ENCODE results near the gene SLC13A4. TPM values are rescaled to one million over a fixed set of nuclear protein-coding genes. Genes with fewer than 3 reads are reported as not detected.
A peak's percentile ranks its signal among the peaks of the same experiment; 100 is the strongest.
"Not testable (repeated sequence)": the region's sequence is repeated elsewhere in the genome, so short reads cannot be mapped to it uniquely, and the experiment has no call there.

The SLC13A4 gene, protein sequence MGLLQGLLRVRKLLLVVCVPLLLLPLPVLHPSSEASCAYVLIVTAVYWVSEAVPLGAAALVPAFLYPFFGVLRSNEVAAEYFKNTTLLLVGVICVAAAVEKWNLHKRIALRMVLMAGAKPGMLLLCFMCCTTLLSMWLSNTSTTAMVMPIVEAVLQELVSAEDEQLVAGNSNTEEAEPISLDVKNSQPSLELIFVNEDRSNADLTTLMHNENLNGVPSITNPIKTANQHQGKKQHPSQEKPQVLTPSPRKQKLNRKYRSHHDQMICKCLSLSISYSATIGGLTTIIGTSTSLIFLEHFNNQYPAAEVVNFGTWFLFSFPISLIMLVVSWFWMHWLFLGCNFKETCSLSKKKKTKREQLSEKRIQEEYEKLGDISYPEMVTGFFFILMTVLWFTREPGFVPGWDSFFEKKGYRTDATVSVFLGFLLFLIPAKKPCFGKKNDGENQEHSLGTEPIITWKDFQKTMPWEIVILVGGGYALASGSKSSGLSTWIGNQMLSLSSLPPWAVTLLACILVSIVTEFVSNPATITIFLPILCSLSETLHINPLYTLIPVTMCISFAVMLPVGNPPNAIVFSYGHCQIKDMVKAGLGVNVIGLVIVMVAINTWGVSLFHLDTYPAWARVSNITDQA
- total RNA-seq, result not detected

DNA sequence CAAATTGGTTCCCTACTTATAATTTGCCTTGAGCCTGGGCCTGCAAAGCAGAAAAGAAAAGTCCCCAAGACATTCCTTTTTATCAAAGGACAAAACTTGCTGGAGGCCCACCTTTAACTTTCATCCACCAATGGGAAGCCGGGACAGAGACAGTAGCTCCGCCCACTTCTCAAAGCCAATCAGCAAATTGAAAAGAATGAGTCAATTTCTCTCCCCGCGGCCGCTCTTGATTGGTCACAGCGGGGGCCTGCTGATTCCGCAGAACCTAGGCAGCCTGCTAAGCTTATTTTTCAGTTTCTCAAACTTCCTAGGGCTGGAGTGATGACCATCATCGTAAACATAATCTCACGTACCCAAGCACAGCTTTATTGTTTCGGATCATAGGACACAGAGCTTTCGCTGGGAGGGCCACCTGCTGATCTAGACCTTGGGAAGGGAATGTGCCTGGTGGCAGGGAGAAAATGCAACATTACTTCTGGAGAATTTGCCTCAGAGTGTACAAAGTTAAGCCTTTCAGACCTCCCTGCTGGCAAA, at the start of gene SLC13A4:
Gene SLC13A4, minus strand, starts transcription at position 51 of the 534 bp plus-strand sequence. CDS start 690 bp downstream, outside the sequence.
- Mint-ChIP-seq H3K9me3 (no peaks in the 10 kb centered on the region), H3K27me3 (peaks cover 6% of the 10 kb centered on the region), H3K27ac (no peak within 1 kb of the TSS), H3K36me3 (no peaks in the 10 kb centered on the region), H3K4me1 (no peaks in the 10 kb centered on the region), H3K4me3 (no peak within 1 kb of the TSS)
- DNase-seq, result no peak

DNA sequence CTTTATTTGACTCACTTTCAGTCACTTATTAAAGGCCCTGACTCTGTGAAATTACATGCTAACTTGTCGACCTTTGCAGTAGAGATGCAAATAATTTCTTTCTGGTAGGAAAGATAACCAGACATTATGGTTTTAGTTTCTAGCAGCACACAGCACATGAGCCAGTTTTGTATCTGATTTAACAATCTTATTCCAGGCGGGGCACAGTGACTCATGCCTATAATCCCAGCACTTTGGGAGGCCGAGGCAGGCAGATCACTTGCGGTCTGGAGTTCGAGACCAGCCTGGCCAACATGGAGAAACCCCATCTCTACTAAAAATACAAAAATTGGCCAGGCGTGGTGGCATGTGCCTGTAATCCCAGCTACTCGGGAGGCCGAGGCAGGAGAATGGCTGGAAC, 47.9 kb upstream of the SLC13A4 start:
- H3K27ac Mint-ChIP-seq, H3K36me3 Mint-ChIP-seq, H3K9me3 Mint-ChIP-seq, H3K4me1 Mint-ChIP-seq, DNase-seq, H3K4me3 Mint-ChIP-seq: not testable (repeated sequence)
- peaks cover 23% of the 10 kb centered on the region for H3K27me3 Mint-ChIP-seq

DNA sequence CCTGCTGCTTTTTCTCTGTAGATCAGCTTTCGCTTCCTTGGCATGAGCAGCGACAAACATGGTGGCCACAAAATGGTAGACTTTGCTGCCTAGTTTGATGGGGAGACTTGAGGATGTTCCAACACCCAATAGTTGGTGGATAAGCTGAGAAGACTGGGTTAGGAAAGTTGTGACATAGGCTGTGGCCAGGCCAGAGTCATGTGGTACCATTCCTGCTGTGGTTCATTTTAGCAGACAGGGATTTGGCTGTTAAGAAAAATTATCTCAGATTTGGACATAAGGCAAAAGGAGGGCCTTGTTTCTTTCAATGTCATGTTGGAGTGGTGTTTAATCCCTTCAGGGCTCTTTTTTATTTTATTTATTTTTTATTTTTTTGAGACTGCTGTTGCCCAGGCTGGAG, 47.2 kb upstream of the SLC13A4 start:
- Mint-ChIP-seq H3K9me3 (peaks cover 2% of the 10 kb centered on the region), H3K27ac (no peak overlapping the region), H3K27me3 (peaks cover 23% of the 10 kb centered on the region), H3K36me3 (no peaks in the 10 kb centered on the region), H3K4me3 (no peak overlapping the region), H3K4me1 (no peaks in the 10 kb centered on the region)
- DNase-seq, result no peak

DNA sequence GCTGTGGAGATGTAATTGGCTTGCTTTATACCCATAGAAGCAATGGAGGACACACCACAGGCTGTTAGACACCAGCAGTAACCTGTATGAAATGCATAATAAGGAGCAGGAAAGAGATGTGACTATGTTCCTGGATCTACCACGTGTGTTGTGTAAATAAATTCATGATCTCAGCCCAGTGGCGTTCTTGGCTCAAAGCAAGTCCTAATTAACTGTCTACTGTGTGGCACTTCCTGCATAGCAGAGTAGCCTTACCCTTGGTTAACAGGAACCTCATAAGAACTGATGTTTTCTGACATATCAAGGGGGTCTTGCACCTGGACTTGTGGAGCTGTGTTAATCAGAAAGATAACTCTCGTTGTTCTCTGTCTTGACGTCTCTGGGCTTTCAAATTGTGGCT, 46.3 kb upstream of the SLC13A4 start:
- H3K27me3 Mint-ChIP-seq, result peaks cover 23% of the 10 kb centered on the region
- no peaks in the 10 kb centered on the region for H3K4me1 Mint-ChIP-seq
- H3K4me3 Mint-ChIP-seq, result no peak overlapping the region
- H3K27ac Mint-ChIP-seq, result no peak overlapping the region
- H3K36me3 Mint-ChIP-seq, result no peaks in the 10 kb centered on the region
- DNase-seq, result no peak
- peaks cover 2% of the 10 kb centered on the region for H3K9me3 Mint-ChIP-seq

DNA sequence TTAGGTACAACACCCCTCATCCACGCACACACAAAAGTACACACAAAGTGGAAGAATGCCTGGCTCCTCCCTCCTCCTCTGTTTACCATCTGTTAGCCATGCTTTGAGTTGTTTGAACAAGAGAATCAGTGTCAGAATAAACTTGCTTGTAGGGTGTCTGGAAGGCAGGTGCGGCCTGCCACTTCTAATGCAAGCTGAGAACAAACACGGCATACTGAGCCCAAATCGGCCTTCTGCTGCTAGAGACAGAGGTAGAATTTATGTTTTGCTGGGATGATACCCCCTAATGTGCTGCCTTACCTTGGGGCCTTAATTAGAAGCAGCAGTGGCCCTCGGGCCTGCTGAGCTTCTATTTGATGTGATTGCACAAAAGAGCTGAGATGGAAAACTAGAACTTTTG, 45.5 kb upstream of the SLC13A4 start:
- no peaks in the 10 kb centered on the region for H3K4me1 Mint-ChIP-seq
- H3K27me3 Mint-ChIP-seq, result peaks cover 16% of the 10 kb centered on the region
- DNase-seq, result no peak
- no peaks in the 10 kb centered on the region for H3K36me3 Mint-ChIP-seq
- H3K9me3 Mint-ChIP-seq, result no peaks in the 10 kb centered on the region
- H3K4me3 Mint-ChIP-seq, result no peak overlapping the region
- H3K27ac Mint-ChIP-seq, result no peak overlapping the region

DNA sequence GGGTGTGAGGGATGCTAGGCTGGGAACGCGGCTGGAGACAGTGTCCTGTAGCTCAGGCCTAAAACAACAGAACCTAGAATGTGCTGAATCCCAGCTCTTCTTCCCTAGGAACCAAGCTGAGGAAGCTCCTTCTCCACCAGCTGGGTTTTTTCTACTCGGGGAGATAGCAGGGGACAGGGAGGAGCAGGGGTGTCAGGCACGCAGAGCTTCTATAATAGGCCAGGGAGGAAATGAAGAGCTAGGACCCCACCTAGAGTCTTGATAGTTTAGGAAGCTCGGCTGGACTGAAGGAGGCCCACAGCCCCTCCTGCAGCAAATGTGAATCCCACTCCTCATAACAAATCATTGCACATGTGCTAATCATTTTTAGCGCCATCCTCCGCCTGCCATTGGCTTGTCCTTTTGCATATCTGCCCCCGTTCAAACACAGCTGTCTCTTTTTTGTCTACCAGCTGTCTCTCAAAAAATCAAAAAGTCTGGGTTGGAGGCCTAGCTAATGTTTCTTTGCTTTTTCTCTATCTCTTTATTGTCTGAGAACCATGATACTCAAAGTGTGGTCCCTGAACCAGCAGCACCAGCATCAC, 44.7 kb upstream of the SLC13A4 start:
- Mint-ChIP-seq H3K36me3 (no peaks in the 10 kb centered on the region), H3K9me3 (no peaks in the 10 kb centered on the region), H3K27ac (peak overlapping the region; percentile 27), H3K4me3 (no peak overlapping the region), H3K27me3 (peaks cover 10% of the 10 kb centered on the region), H3K4me1 (no peaks in the 10 kb centered on the region)
- DNase-seq, result no peak

DNA sequence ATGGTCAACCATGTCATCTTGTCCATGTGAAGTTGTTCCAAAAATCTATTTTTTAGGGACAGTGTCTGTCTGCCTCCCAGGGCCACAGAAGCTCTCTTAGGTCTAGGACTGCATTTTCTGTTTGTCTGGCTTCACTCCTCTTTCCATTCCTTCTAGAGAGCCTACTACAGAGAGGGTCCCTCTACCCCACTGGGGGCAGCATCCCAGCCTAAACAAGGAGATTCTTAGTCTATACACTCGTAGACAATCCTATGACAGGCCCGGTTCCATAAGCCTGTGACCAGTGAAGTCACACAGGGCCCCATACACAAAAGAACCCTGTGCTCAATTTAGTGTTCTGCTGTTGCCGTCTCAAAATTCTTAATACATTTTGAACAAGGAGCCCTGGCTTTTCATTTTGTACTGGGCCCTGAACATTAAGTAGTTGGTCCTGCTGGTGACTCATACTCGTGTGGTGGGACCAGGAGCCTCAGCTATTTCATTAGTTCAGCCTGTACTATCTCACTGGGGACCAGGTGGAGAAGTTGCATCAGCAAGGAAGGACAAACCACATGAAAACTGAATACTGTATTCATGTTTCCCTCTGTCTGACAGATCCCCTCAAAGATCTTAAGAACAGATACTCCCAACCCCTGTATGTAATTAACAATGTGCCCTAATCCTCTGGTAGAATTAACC, 44.1 kb upstream of the SLC13A4 start:
- Mint-ChIP-seq H3K27me3 (peaks cover 8% of the 10 kb centered on the region), H3K27ac (peak overlapping the region; percentile 27), H3K4me3 (no peak overlapping the region), H3K36me3 (no peaks in the 10 kb centered on the region), H3K9me3 (no peaks in the 10 kb centered on the region), H3K4me1 (no peaks in the 10 kb centered on the region)
- DNase-seq, result no peak

DNA sequence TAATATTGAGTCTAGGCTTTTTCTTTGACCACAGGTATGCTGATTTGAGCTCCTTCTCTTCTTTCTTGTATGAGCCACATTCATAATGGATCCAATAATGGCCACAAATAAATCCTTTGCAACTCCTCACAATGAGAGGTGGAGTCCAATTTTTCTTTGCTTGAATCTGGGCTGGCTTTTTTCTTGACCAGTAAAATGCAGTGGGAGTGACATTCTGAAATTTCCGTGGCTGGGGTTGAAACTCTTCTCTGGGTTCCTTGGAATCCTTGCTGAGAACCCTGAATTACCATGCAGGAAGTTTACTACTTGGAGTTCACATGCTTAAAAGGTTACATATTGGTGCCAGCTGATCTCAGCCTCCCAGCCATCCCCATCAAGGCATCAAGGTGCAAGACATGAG, 43.1 kb upstream of the SLC13A4 start:
- Mint-ChIP-seq H3K27ac (no peak overlapping the region), H3K36me3 (no peaks in the 10 kb centered on the region), H3K9me3 (no peaks in the 10 kb centered on the region), H3K27me3 (peaks cover 11% of the 10 kb centered on the region), H3K4me3 (no peak overlapping the region), H3K4me1 (no peaks in the 10 kb centered on the region)
- no peak for DNase-seq

DNA sequence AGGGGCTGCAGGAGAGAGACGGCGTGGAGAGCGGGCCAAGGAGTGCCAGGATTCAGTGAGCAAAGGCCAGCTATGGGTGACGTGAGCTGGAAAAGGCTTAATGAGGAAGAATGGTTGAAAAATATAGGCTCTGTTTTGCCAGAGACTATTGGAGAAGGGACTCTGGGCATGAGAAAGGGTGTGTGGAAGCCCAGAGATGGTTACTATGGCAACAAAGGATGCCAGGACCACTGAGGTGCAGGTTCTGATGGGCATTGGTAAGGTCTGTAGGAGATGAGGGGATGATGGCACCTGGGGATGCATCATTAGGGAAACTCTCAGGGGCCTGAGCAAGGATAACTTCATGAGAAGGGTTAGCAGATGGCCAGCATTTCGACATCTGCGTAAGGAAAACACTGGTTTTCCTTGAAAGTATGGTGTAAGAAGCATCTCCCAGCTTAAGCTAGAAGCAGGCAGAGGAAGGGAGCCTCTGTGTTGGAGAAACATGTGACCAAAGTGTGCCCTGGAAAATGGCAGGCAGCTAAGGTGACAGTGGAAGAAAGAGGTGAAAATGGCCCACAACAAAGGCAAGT, 42.2 kb upstream of the SLC13A4 start:
- H3K27me3 Mint-ChIP-seq, result peaks cover 18% of the 10 kb centered on the region
- no peak for DNase-seq
- H3K4me1 Mint-ChIP-seq, result no peaks in the 10 kb centered on the region
- no peaks in the 10 kb centered on the region for H3K9me3 Mint-ChIP-seq
- no peaks in the 10 kb centered on the region for H3K36me3 Mint-ChIP-seq
- no peak overlapping the region for H3K27ac Mint-ChIP-seq
- no peak overlapping the region for H3K4me3 Mint-ChIP-seq

DNA sequence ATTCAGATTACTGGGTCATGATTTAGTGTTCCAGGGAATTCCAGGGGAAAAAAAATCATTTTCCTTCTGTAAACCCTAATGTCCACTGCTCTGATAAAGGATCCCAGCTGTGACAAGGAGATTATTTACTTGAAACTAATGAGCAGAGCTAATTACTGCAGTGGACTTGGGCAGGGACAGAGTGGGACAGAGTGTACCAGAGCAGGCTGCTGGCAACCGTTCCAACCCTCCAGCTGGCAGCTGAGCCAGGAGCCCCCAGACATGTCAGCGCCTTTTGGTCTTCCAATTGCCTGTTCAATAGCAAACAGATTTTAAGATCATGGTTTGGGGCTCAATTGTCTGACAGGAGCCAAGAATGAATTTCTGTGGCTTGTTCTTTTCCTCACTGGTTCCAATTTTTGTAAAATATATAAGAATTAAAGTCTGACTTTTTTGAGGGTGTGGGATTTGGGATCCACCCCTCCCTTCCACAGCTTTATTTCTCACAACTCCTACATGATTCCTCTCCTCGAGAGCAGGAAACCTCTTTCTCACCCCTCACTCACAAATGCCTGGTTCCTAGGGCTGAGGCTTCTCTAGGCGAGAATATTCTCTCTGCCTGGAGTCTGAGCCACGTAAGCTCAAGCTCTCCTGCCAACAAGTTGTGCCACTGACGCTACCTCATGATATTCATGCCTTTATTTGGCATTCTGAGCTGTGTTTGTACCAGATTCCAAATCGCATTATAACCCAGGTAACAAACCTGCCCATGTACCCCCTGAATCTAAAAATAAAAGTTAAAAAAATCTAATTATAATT, 41.2 kb upstream of the SLC13A4 start:
- Mint-ChIP-seq H3K4me1 (no peaks in the 10 kb centered on the region), H3K36me3 (no peaks in the 10 kb centered on the region), H3K27me3 (peaks cover 20% of the 10 kb centered on the region), H3K4me3 (no peak overlapping the region), H3K27ac (no peak overlapping the region), H3K9me3 (no peaks in the 10 kb centered on the region)
- DNase-seq, result no peak

DNA sequence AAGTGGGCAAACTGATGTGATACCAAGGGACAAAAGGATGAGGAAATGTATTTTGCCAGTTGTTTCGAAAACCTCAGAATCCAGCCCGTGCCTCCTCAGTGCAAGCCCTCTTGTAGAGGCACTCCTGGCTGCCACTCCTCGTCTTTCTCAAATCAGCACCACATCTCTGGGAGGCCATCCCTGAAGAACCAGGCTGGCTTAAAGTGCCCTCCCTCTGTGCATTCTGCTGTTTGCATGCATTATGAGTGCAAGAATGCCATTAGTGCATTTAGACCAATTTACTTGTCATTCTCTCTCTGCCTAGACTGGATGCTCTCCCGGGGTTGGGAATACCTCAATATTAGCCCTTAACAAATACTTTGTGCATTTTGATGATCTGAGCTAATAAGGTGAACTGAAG, 40.5 kb upstream of the SLC13A4 start:
- Mint-ChIP-seq H3K4me3 (no peak overlapping the region), H3K27me3 (peaks cover 25% of the 10 kb centered on the region), H3K36me3 (no peaks in the 10 kb centered on the region), H3K4me1 (no peaks in the 10 kb centered on the region), H3K9me3 (no peaks in the 10 kb centered on the region), H3K27ac (no peak overlapping the region)
- DNase-seq, result no peak

DNA sequence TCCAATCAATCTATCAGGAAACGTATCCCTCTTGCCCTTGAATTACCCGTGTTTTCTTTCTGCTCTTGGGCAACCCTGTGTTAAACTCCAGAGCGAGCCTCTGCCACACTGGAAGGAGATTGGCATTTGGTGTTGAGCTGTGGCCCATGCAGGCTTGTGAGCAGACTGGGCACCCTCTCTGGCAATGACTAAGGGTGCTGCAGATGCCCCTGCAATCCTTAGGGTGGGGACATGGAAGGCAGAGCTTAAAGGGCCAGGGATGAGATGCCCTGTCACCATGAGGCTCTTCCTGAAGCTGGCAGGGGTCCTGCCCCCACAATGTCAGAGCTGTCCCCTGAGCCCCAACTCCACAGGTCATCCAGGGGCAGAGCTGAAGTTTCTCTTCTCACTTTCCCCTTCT, 40.1 kb upstream of the SLC13A4 start:
- Mint-ChIP-seq H3K27me3 (peaks cover 25% of the 10 kb centered on the region), H3K27ac (no peak overlapping the region), H3K9me3 (no peaks in the 10 kb centered on the region), H3K36me3 (no peaks in the 10 kb centered on the region), H3K4me1 (no peaks in the 10 kb centered on the region), H3K4me3 (no peak overlapping the region)
- no peak for DNase-seq

DNA sequence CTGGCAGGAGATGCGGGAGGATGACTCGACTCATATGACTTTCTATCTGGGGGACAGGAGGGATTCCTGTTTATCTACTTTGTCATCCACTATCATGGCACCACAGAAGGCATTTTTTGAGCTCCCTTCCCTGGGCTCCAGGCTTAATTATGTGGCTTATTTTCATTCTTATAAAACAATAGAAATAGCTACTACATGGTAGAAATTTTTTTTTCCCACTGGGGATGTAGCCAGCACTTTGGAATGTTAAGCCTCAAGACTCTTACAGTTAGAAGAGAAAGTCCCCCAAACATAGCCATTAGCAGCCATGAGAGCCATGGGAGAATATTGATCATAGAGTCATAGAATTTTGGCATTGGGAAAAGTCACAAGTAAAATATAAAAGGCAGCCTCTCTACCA, 35.3 kb upstream of the SLC13A4 start:
- no peak overlapping the region for H3K4me3 Mint-ChIP-seq

DNA sequence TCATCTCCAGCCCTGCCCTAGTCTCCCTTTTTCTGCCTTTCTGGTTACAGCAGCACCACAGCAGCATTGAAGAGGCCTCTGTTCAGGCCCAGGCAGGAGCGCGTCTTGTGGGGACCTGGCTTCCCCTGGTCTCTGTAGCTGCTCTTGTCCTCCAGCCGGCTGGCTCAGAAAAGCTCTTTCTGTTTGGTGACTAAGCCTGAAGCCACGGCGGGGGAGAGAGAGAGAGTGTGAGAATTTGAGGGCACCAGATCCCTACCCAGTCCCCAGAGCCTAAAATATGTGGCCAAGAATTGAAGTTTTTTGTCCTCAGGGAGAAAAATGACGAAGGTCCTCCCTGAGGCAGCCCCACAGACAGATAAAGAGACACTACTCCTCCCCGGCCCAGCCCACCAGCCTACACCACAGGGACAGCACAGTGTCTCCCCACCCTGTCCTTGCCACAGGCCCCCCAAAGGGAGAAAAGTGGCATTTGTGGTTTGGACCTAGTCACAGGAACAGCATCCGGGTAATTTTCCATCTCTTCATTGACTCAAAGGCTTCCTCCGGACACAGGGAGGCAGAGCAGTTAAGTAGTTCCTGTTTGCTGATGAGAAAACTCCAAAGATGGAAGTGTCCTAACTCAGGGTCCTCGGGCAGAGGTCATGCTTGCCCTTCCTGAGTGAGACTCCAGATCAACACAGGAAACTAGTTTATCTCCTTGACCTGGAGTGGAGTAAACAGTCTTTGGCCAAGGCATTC, 33.9 kb upstream of the SLC13A4 start:
- Mint-ChIP-seq H3K4me3 (no peak overlapping the region), H3K4me1 (peaks cover 6% of the 10 kb centered on the region), H3K27ac (no peak overlapping the region), H3K9me3 (no peaks in the 10 kb centered on the region), H3K36me3 (no peaks in the 10 kb centered on the region), H3K27me3 (peaks cover 51% of the 10 kb centered on the region)
- DNase-seq, result no peak

More for the DNA sequence above, 35.3 kb upstream of the SLC13A4 start:
- H3K27ac Mint-ChIP-seq, result no peak overlapping the region
- DNase-seq, result no peak
- H3K9me3 Mint-ChIP-seq, result no peaks in the 10 kb centered on the region
- peaks cover 44% of the 10 kb centered on the region for H3K27me3 Mint-ChIP-seq
- no peaks in the 10 kb centered on the region for H3K36me3 Mint-ChIP-seq
- H3K4me1 Mint-ChIP-seq, result peaks cover 6% of the 10 kb centered on the region
